HUES64 (cell line): ENCODE data around the gene TMPRSS13.

Experiments used
- H3K27ac ChIP-seq: 2 replicates; pipeline ENCODE4 v1.7.0; 2013; ENCODE audit warnings: low read depth, low read length, inconsistent platforms
- H3K27me3 ChIP-seq: 2 replicates; pipeline ENCODE4 v1.6.1; 2013; ENCODE audit warnings: mild to moderate bottlenecking, low read length; ENCODE audit not compliant: insufficient read depth
- H3K36me3 ChIP-seq: 2 replicates; pipeline ENCODE4 v1.6.1; 2013; ENCODE audit warnings: mild to moderate bottlenecking, low read length; ENCODE audit not compliant: insufficient read depth
- H3K4me1 ChIP-seq: 2 replicates; pipeline ENCODE4 v1.6.1; 2013; ENCODE audit warnings: mild to moderate bottlenecking, low read length, moderate library complexity; ENCODE audit not compliant: insufficient read depth
- H3K4me3 ChIP-seq: 2 replicates; pipeline ENCODE4 v1.5.1; 2013; ENCODE audit warnings: mild to moderate bottlenecking, low read length, moderate library complexity
- H3K9ac ChIP-seq: 2 replicates; pipeline ENCODE4 v1.6.1; 2013; ENCODE audit warnings: mild to moderate bottlenecking, low read depth, low read length
- H3K9me3 ChIP-seq: 2 replicates; pipeline ENCODE4 v1.6.1; 2013; ENCODE audit warnings: low read depth, low read length; ENCODE audit not compliant: insufficient read depth
- WGBS: fragments of 150-250, 120-280 bp; methylation state at CpG from one replicate; pipeline ENCODE4 v1.1.7; 2013; ENCODE audit warnings: missing lambda C conversion rate; 5-methylcytosine and 5-hydroxymethylcytosine counted together

TMPRSS13 gene

DNA sequence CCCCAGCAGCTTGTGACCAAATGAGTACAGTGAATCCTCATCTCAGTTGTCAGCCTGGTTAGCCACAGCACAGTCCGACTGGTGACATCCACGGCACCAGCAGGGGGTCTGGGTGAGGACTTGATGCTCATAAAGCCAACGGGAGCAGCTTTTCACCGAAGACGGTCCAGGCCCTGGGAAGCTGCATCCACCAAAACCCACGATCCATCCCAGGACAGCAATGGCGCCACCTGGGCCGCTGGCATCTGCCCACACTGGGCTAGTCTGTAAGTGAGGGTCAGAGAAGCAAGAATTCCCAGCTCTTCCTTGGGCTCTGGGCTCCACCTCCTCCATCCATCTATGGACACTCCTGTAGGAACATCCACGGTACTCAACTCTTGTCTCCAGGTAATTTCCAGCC is 27.6 kb downstream of the TMPRSS13 start:
- Histone ChIP-seq H3K4me1 (no peaks in the 10 kb centered on the region; the same call in 1 of the 2 replicates), H3K4me3 (no peak overlapping the region), H3K36me3 (no peaks in the 10 kb centered on the region), H3K27ac (no peak overlapping the region), H3K27me3 (no peaks in the 10 kb centered on the region), H3K9ac (no peak overlapping the region), H3K9me3 (no peaks in the 10 kb centered on the region)
- WGBS = 92% methylated on average over 9 of the region's 9 CpGs

- Histone ChIP-seq H3K36me3 (no peaks in the 10 kb centered on the region), H3K9me3 (no peaks in the 10 kb centered on the region)
- WGBS = 89% methylated on average over 11 of the region's 11 CpGs
These were observed 28.3 kb downstream of the TMPRSS13 start for GRCh38 chr11:117900720-117901440.

DNA sequence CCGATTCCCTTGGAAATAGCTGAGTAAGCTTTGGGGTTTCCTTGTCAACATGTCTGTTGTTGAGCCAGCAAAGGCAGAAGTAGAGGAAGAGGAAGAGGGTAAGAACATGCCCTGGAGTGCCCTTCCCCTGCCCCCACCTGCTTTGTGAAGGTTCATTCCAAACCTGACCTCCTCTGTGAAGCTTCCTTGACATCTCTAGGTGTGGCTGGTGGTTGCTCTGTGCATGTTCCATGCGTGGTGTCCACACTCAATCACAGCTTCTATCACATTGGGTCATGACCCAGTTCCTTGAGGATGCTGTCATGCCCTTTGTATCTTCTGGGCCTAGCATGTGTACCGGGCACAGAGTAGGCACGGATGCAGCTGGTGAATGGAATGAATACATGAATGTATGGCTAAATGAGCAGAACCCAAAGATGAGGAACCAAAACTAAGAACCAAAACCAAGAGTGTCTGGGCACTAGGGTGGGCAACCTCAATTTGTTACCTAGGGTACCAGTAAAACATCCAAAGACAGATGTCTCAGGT is 29.0 kb downstream of the TMPRSS13 start:
- Histone ChIP-seq H3K4me3 (no peak overlapping the region), H3K36me3 (no peaks in the 10 kb centered on the region), H3K27ac (no peak overlapping the region), H3K27me3 (no peaks in the 10 kb centered on the region), H3K9me3 (no peaks in the 10 kb centered on the region), H3K9ac (no peak overlapping the region), H3K4me1 (no peaks in the 10 kb centered on the region)
- 84% methylated on average over 4 of the region's 4 CpGs for WGBS

More at GRCh38 chr11:117900720-117901440, 28.3 kb downstream of the TMPRSS13 start:
- H3K27me3 ChIP-seq = no peaks in the 10 kb centered on the region
- H3K9ac ChIP-seq = no peak overlapping the region
- no peak overlapping the region for H3K4me3 ChIP-seq
- H3K27ac ChIP-seq = no peak overlapping the region
- no peaks in the 10 kb centered on the region for H3K4me1 ChIP-seq

DNA sequence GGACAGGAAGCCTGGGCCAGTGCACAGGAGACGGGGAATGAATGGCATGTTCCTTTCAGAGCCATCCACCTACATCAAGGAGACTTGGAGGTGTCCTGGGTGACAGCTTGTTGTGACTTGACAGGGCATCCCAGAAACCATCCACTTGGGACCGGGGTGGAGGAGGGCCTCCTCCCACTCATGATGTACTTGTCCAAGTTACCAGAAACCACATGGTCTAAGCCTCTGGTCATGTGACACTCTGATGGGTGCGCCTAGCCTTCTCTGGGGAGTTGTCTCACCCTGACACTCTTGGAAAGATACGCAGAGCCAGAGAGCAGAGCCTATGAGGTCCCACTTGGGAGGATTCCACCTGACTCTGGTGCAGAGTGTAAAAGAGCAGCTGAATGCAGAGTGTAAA is 31.1 kb downstream of the TMPRSS13 start:
- no peak overlapping the region for H3K4me3 ChIP-seq
- WGBS = 97% methylated on average over 4 of the region's 4 CpGs
- no peak overlapping the region for H3K27ac ChIP-seq
- no peak overlapping the region for H3K9ac ChIP-seq
- no peaks in the 10 kb centered on the region for H3K4me1 ChIP-seq
- H3K9me3 ChIP-seq = no peaks in the 10 kb centered on the region
- H3K27me3 ChIP-seq = no peaks in the 10 kb centered on the region
- H3K36me3 ChIP-seq = no peaks in the 10 kb centered on the region

DNA sequence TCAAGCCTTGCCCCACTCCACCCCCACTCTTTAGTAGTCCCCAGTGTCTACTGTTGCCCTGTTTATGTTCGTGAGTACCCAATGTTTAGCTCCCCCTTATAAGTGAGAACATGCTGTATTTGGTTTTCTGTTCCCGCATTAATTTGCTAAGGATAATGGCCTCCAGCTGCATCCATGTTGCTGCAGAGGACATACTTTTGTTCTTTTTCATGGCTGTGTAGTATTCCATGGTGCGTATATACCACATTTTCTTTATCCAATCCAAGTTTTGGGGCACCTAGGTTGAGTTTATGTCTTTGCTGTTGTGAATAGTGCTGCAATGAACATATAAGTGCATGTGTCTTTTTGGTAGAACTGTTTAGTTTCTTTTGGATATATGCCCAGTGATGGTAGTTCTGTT is 36.6 kb downstream of the TMPRSS13 start:
- H3K36me3 ChIP-seq = no peaks in the 10 kb centered on the region
- no peaks in the 10 kb centered on the region for H3K27me3 ChIP-seq
- H3K4me3 ChIP-seq = no peak overlapping the region
- H3K9me3 ChIP-seq = no peaks in the 10 kb centered on the region
- H3K9ac ChIP-seq = no peak overlapping the region
- H3K27ac ChIP-seq = no peak overlapping the region
- H3K4me1 ChIP-seq = no peaks in the 10 kb centered on the region
- WGBS = 78% methylated on average over 2 of the region's 3 CpGs

- 95% methylated on average over 2 of the region's 2 CpGs for WGBS
- no peak overlapping the region for H3K4me3 ChIP-seq
- H3K9ac ChIP-seq = no peak overlapping the region
- H3K27me3 ChIP-seq = no peaks in the 10 kb centered on the region
- no peaks in the 10 kb centered on the region for H3K9me3 ChIP-seq
- H3K27ac ChIP-seq = no peak overlapping the region
- no peaks in the 10 kb centered on the region for H3K4me1 ChIP-seq
- no peaks in the 10 kb centered on the region for H3K36me3 ChIP-seq
These were observed 37.8 kb downstream of the TMPRSS13 start for GRCh38 chr11:117891362-117891761.

DNA sequence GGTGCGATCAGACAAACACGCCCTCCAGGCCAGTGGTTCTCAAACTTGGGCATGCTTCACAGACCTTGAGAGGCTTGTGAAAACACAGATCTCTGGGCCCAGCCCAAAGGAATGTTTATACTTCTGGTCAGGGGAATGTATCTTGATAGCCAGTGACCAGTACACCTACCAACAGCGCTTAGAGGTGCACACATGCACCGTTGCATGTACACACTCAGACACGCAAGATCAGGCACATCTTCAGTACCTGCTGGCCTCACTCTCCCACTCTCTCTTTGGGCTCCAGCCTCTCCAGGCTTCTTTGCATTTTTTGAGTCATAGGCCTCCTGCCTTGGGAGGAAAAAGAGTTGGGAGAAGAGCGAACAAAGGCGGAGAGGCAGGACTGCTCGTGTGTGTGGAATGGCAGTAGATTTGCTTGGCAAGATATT is 41.0 kb downstream of the TMPRSS13 start:
- Histone ChIP-seq H3K27me3 (no peaks in the 10 kb centered on the region), H3K9ac (no peak overlapping the region), H3K36me3 (no peaks in the 10 kb centered on the region), H3K9me3 (no peaks in the 10 kb centered on the region), H3K4me1 (no peaks in the 10 kb centered on the region), H3K4me3 (no peak overlapping the region), H3K27ac (no peak overlapping the region)
- 90% methylated on average over 8 of the region's 8 CpGs for whole genome bisulfite sequencing

GRCh38 chr11:117887431-117888138 is 41.6 kb downstream of the TMPRSS13 start:
- H3K9me3 ChIP-seq = no peaks in the 10 kb centered on the region
- no peaks in the 10 kb centered on the region; the same call in 1 of the 2 replicates for H3K4me1 ChIP-seq
- H3K9ac ChIP-seq = no peak overlapping the region
- H3K27me3 ChIP-seq = no peaks in the 10 kb centered on the region
- H3K27ac ChIP-seq = no peak overlapping the region
- no peak overlapping the region for H3K4me3 ChIP-seq
- 76% methylated on average over 9 of the region's 9 CpGs for WGBS
- no peaks in the 10 kb centered on the region for H3K36me3 ChIP-seq

GRCh38 chr11:117885777-117886176 is 43.4 kb downstream of the TMPRSS13 start:
- H3K27me3 ChIP-seq = no peaks in the 10 kb centered on the region
- H3K27ac ChIP-seq = no peak overlapping the region
- WGBS = 83% methylated on average over 11 of the region's 11 CpGs
- no peaks in the 10 kb centered on the region for H3K9me3 ChIP-seq
- no peak overlapping the region for H3K4me3 ChIP-seq
- H3K9ac ChIP-seq = no peak overlapping the region
- no peaks in the 10 kb centered on the region for H3K36me3 ChIP-seq
- H3K4me1 ChIP-seq = no peaks in the 10 kb centered on the region; the same call in 1 of the 2 replicates

- Histone ChIP-seq H3K36me3 (no peaks in the 10 kb centered on the region), H3K4me1 (no peaks in the 10 kb centered on the region; the same call in 1 of the 2 replicates), H3K4me3 (no peak overlapping the region), H3K9me3 (no peaks in the 10 kb centered on the region), H3K27me3 (no peaks in the 10 kb centered on the region), H3K27ac (no peak overlapping the region), H3K9ac (no peak overlapping the region)
- WGBS = 85% methylated on average over 7 of the region's 7 CpGs
These were observed 44.2 kb downstream of the TMPRSS13 start for GRCh38 chr11:117884994-117885393.

DNA sequence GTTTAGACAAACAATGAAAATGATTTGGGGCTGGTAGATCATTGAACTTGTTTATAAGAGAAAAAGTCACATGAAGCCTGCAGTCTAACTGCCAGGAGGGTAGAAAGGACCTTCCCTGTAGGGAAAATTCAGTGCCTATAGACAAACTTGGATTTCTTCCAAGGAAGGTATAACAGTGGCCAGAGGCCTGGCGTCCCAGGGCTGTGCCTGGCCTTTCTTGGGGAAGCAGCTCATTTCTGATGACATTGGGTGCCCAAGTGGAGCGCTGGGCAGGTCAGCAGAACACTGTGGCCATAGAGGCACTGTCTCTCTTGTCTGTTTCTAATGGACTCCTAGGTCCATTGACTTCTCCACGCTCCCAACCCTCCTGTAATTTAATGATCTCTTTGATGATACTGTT is 46.1 kb downstream of the TMPRSS13 start:
- Histone ChIP-seq H3K4me1 (no peaks in the 10 kb centered on the region; the same call in 1 of the 2 replicates), H3K27me3 (peaks cover 13% of the 10 kb centered on the region), H3K9me3 (no peaks in the 10 kb centered on the region), H3K9ac (no peak overlapping the region), H3K36me3 (no peaks in the 10 kb centered on the region), H3K27ac (no peak overlapping the region), H3K4me3 (no peak overlapping the region)
- WGBS = 76% methylated on average over 3 of the region's 3 CpGs
